ENCODE measurements around the gene LDLRAD1.
"Not testable (repeated sequence)": the region's sequence is repeated elsewhere in the genome, so short reads cannot be mapped to it uniquely, and the experiment has no call there.

The LDLRAD1 gene

DNA sequence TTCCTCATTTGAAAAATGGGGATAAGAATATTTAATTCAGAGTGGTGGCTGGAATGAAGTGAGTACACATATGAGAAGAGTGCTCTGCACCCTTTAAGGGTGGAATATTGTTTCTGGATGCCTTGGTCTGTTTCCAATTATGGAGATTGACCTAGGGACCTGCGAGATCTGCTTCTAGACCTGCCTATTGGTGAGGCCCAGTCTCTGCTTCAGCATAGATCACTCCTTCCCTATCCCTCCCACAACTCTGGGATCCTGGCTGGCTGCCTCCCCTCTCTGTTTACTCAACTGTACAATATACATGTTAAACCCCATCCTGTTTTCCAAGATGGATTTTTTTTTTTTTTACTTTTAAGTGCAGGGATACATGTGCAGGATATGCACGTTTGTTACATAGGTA, 6.4 kb upstream of the LDLRAD1 start:
- DNase-seq = no peak
- intact Hi-C loops (cut with DNase I; ENCODE audit: low total_unique reads) = no loop called here
- H3K27me3 ChIP-seq = no peaks in the 10 kb centered on the region

DNA sequence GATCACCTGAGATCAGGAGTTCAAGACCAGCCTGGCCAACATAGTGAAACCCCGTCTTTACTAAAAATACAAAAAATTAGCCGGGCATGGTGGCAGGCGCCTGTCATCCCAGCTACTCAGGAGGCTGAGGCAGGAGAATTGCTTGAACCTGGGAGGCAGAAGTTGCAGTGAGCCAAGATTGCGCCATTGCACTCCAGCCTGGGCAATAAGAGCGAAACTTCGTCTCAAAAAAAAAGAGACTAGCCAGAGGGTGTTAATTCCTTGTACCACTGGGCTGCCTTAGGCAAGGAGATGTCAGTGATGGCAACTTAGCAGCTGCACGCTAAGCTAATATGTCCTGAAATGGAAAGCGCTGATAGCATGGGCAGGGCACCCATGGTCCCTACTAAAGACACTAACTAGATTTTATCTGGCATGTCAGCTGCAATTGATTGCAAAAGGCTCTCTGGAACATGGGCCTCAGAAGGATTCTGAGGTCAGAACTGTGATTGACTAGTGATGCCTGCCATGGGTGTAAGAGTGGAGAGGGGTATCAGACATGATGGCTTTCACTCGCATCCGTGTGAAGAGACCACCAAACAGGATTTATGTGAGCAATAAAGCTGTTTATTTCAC, 1.7 kb upstream of the LDLRAD1 start:
- H3K36me3 ChIP-seq; intact Hi-C loops (cut with DNase I; ENCODE audit: low total_unique reads); DNase-seq; H3K4me1 ChIP-seq; H3K27ac ChIP-seq; H3K9me3 ChIP-seq; H3K4me3 ChIP-seq: not testable (repeated sequence)
- peaks cover 0 to 19% of the 10 kb centered on the region in 2 donors for H3K27me3 ChIP-seq

More for the DNA sequence above, 6.4 kb upstream of the LDLRAD1 start:
- no peak overlapping the region for H3K4me3 ChIP-seq
- H3K36me3 ChIP-seq = peaks cover 0 to 15% (median under 1%) of the 10 kb centered on the region in 3 donors
- TF ChIP-seq CTCF (IDR thresholded peaks at IDR 0.05) = no peak
- no peaks in the 10 kb centered on the region for H3K9me3 ChIP-seq
- no peaks in the 10 kb centered on the region for H3K4me1 ChIP-seq
- no peak overlapping the region for H3K27ac ChIP-seq

DNA sequence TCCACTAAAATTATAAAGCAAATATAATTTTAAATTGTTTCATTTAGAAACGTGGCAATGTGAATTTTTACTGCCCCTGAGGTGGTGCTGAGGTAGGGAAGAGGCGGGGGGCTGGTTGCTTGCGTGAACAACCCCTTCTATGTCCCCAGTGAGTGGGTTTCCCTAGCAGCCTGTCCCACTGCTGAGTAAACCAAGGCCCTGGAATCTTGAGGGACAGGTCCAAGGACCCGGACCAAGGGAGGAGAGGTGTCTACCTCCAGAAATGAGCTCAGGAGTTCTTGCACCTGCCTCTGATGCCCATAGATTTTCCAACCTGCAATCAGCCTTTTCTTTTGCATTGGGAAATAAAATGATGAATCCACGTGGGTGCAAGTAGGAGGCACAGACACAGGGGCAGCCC, 649 bp upstream of the LDLRAD1 start:
- Histone ChIP-seq H3K9me3 (no peaks in the 10 kb centered on the region), H3K36me3 (no peaks in the 10 kb centered on the region), H3K27me3 (peaks cover 0 to 29% of the 10 kb centered on the region in 2 donors), H3K27ac (no peak overlapping the region), H3K4me3 (no peak overlapping the region), H3K4me1 (no peaks in the 10 kb centered on the region)
- intact Hi-C loops (cut with DNase I; ENCODE audit: low total_unique reads) = no loop called here
- no peak for DNase-seq
- TF ChIP-seq CTCF (IDR thresholded peaks at IDR 0.05) = no peak

GRCh38 chr1:54016343-54017282, 1.4 kb downstream of the LDLRAD1 start:
- H3K27ac ChIP-seq = no peak overlapping the region
- peaks cover 0 to 38% of the 10 kb centered on the region in 2 donors for H3K27me3 ChIP-seq
- no peaks in the 10 kb centered on the region for H3K4me1 ChIP-seq
- intact Hi-C loops (cut with DNase I; ENCODE audit: low total_unique reads) = no loop called here
- no peaks in the 10 kb centered on the region for H3K36me3 ChIP-seq
- no peak for TF ChIP-seq CTCF (IDR thresholded peaks at IDR 0.05)
- H3K9me3 ChIP-seq = no peaks in the 10 kb centered on the region
- no peak for DNase-seq
- no peak overlapping the region for H3K4me3 ChIP-seq

- intact Hi-C loops (cut with DNase I; ENCODE audit: low total_unique reads) = no loop called here
- H3K4me3 ChIP-seq = no peak overlapping the region
- TF ChIP-seq CTCF (IDR thresholded peaks at IDR 0.05) = no peak
- no peak overlapping the region for H3K27ac ChIP-seq
- peaks cover 0 to 50% of the 10 kb centered on the region in 2 donors for H3K27me3 ChIP-seq
- H3K4me1 ChIP-seq = no peaks in the 10 kb centered on the region
- DNase-seq = peak in 1 of 2 donors; percentile 53
- no peaks in the 10 kb centered on the region for H3K36me3 ChIP-seq
- H3K9me3 ChIP-seq = no peaks in the 10 kb centered on the region
Observed at GRCh38 chr1:54014009-54014629, 3.9 kb downstream of the LDLRAD1 start.

Data from tibial artery (tissue), 4 donors.